Immature natural killer cell (primary cell): ENCODE measurements around the gene CHST11. TPM values are rescaled to one million over a fixed set of nuclear protein-coding genes. Genes with fewer than 3 reads are reported as not detected.
A peak's percentile ranks its signal among the peaks of the same experiment; 100 is the strongest.

Experiments
- DNase-seq, 3 donors: peaks; one replicate each; pipeline ENCODE4 v3.0.0; 2022; ENCODE audit warnings: mixed read lengths in 1 of 3
- H3K27ac Mint-ChIP-seq, 6 donors: one replicate each; pipeline ENCODE4 v1.8.0; 2020; ENCODE audit warnings: mixed read lengths in 6 of 6, mild to moderate bottlenecking in 5 of 6, inconsistent platforms in 4 of 6, moderate library complexity in 3 of 6
- H3K27me3 Mint-ChIP-seq, 3 donors: one replicate each; pipeline ENCODE4 v1.8.0; 2020 to 2021; ENCODE audit warnings: low read depth in 3 of 3, mild to moderate bottlenecking in 3 of 3, mixed read lengths in 3 of 3, moderate library complexity in 3 of 3, inconsistent platforms in 1 of 3
- H3K36me3 Mint-ChIP-seq, 3 donors: one replicate each; pipeline ENCODE4 v1.8.0; 2020; ENCODE audit warnings: mixed read lengths in 3 of 3, inconsistent platforms in 2 of 3, mild to moderate bottlenecking in 2 of 3
- H3K4me1 Mint-ChIP-seq, 2 donors: one replicate each; pipeline ENCODE4 v1.8.0; 2020; ENCODE audit warnings: inconsistent platforms in 2 of 2, mild to moderate bottlenecking in 2 of 2, mixed read lengths in 2 of 2, moderate library complexity in 1 of 2
- H3K4me3 Mint-ChIP-seq, 5 donors: one replicate each; pipeline ENCODE4 v1.8.0; 2020; ENCODE audit warnings: mild to moderate bottlenecking in 5 of 5, mixed read lengths in 5 of 5, inconsistent platforms in 3 of 5, moderate library complexity in 3 of 5
- H3K9me3 Mint-ChIP-seq, 6 donors: one replicate each; pipeline ENCODE4 v1.8.0; 2020; ENCODE audit warnings: mild to moderate bottlenecking in 6 of 6, mixed read lengths in 6 of 6, inconsistent platforms in 4 of 6, moderate library complexity in 3 of 6
- polyA plus RNA-seq, 3 donors: library from polyadenylated mRNA; unstranded; fragments of 300-500 nt; fragmentation: Illumina TruSeq; gene quantifications; one replicate each; pipeline ENCODE4 v1.2.3, GENCODE V29; 2021

The CHST11 gene
- polyA plus RNA-seq, 3 donors from 2014 or later: 42.5 to 90.1 (median 78.4) TPM

- Mint-ChIP-seq H3K36me3 (peaks cover 0 to 3% (median 0%) of the 10 kb centered on the region in 3 donors), H3K4me3 (peak overlapping the region in 3 of 5 donors; percentile 57 to 62 (median 61)), H3K27me3 (peaks cover 10 to 16% (median 10%) of the 10 kb centered on the region in 3 donors), H3K4me1 (peaks cover 93 to 99% of the 10 kb centered on the region in 2 donors), H3K9me3 (no peaks in the 10 kb centered on the region), H3K27ac (peak overlapping the region in 5 of 6 donors; percentile 32 to 85 (median 60))
- no peak for DNase-seq
Measured at GRCh38 chr12:104724992-104725585, 268.3 kb downstream of the CHST11 start.

- H3K36me3 Mint-ChIP-seq: peaks cover 0 to 3% (median 0%) of the 10 kb centered on the region in 3 donors
- no peak for DNase-seq
- peaks cover 91 to 99% of the 10 kb centered on the region in 2 donors for H3K4me1 Mint-ChIP-seq
- H3K9me3 Mint-ChIP-seq: no peaks in the 10 kb centered on the region
- H3K4me3 Mint-ChIP-seq: peak overlapping the region in 3 of 5 donors; percentile 57 to 62 (median 61)
- peak overlapping the region; percentile 23 to 85 (median 50) for H3K27ac Mint-ChIP-seq
- H3K27me3 Mint-ChIP-seq: peaks cover 7 to 12% (median 7%) of the 10 kb centered on the region in 3 donors
Measured at GRCh38 chr12:104725610-104726009, 268.9 kb downstream of the CHST11 start.

- H3K36me3 Mint-ChIP-seq: peaks cover 0 to 3% (median 0%) of the 10 kb centered on the region in 3 donors
- peaks cover 86 to 95% of the 10 kb centered on the region in 2 donors for H3K4me1 Mint-ChIP-seq
- peaks cover 0 to 7% (median 5%) of the 10 kb centered on the region in 3 donors for H3K27me3 Mint-ChIP-seq
- no peak for DNase-seq
- peak overlapping the region in 2 of 6 donors; percentile 37 to 45 for H3K27ac Mint-ChIP-seq
- H3K9me3 Mint-ChIP-seq: no peaks in the 10 kb centered on the region
- H3K4me3 Mint-ChIP-seq: no peak overlapping the region
Measured at GRCh38 chr12:104727726-104728465, 271.1 kb downstream of the CHST11 start.

GRCh38 chr12:104729091-104729490 lies 272.3 kb downstream of the CHST11 start:
- Mint-ChIP-seq H3K27me3 (peaks cover 0 to 7% (median 4%) of the 10 kb centered on the region in 3 donors), H3K4me3 (no peak overlapping the region), H3K36me3 (peaks cover 0 to 3% (median 0%) of the 10 kb centered on the region in 3 donors), H3K27ac (peak overlapping the region; percentile 44 to 85 (median 76)), H3K4me1 (peaks cover 86 to 93% of the 10 kb centered on the region in 2 donors), H3K9me3 (no peaks in the 10 kb centered on the region)
- DNase-seq: no peak

- Mint-ChIP-seq H3K4me3 (peak overlapping the region in 1 of 5 donors; percentile 7), H3K4me1 (peaks cover 85 to 91% of the 10 kb centered on the region in 2 donors), H3K27me3 (peaks cover 0 to 9% (median 4%) of the 10 kb centered on the region in 3 donors), H3K27ac (peak overlapping the region in 5 of 6 donors; percentile 74 to 85 (median 77)), H3K9me3 (no peaks in the 10 kb centered on the region), H3K36me3 (peaks cover 0 to 3% (median 0%) of the 10 kb centered on the region in 3 donors)
- no peak for DNase-seq
Measured at GRCh38 chr12:104729610-104730446, 273.1 kb downstream of the CHST11 start.

- peaks cover 85 to 91% of the 10 kb centered on the region in 2 donors for H3K4me1 Mint-ChIP-seq
Measured at GRCh38 chr12:104730763-104731162, 274.0 kb downstream of the CHST11 start.

GRCh38 chr12:104733717-104734175 lies 277.0 kb downstream of the CHST11 start:
- Mint-ChIP-seq H3K9me3 (peaks cover 0 to 1% (median 0%) of the 10 kb centered on the region in 6 donors), H3K4me1 (peaks cover 91 to 92% of the 10 kb centered on the region in 2 donors), H3K36me3 (no peaks in the 10 kb centered on the region), H3K27ac (peak overlapping the region in 2 of 6 donors; percentile 4 to 49), H3K4me3 (no peak overlapping the region), H3K27me3 (peaks cover 4 to 11% (median 5%) of the 10 kb centered on the region in 3 donors)
- peak in 1 of 3 donors; percentile 22 for DNase-seq

More at GRCh38 chr12:104730763-104731162, 274.0 kb downstream of the CHST11 start:
- H3K27me3 Mint-ChIP-seq: peaks cover 0 to 11% (median 4%) of the 10 kb centered on the region in 3 donors
- peaks cover 0 to 2% (median 0%) of the 10 kb centered on the region in 3 donors for H3K36me3 Mint-ChIP-seq
- peak overlapping the region in 2 of 6 donors; percentile 57 to 78 for H3K27ac Mint-ChIP-seq
- no peak overlapping the region for H3K4me3 Mint-ChIP-seq
- DNase-seq: no peak
- H3K9me3 Mint-ChIP-seq: no peaks in the 10 kb centered on the region

GRCh38 chr12:104734541-104735095 lies 277.9 kb downstream of the CHST11 start:
- H3K27ac Mint-ChIP-seq: peak overlapping the region; percentile 29 to 79 (median 64)
- peaks cover 91 to 92% of the 10 kb centered on the region in 2 donors for H3K4me1 Mint-ChIP-seq
- DNase-seq: no peak
- H3K4me3 Mint-ChIP-seq: peak overlapping the region in 1 of 5 donors; percentile 19
- H3K36me3 Mint-ChIP-seq: no peaks in the 10 kb centered on the region
- H3K27me3 Mint-ChIP-seq: peaks cover 6 to 14% (median 11%) of the 10 kb centered on the region in 3 donors
- peaks cover 0 to 1% (median 0%) of the 10 kb centered on the region in 6 donors for H3K9me3 Mint-ChIP-seq

- peaks cover 6 to 13% (median 10%) of the 10 kb centered on the region in 3 donors for H3K27me3 Mint-ChIP-seq
- H3K27ac Mint-ChIP-seq: peak overlapping the region; percentile 54 to 79 (median 68)
- no peak overlapping the region for H3K4me3 Mint-ChIP-seq
- H3K36me3 Mint-ChIP-seq: no peaks in the 10 kb centered on the region
- no peak for DNase-seq
- H3K4me1 Mint-ChIP-seq: peaks cover 92 to 94% of the 10 kb centered on the region in 2 donors
- H3K9me3 Mint-ChIP-seq: peaks cover 0 to 1% (median 0%) of the 10 kb centered on the region in 6 donors
Measured at GRCh38 chr12:104735801-104736200, 279.1 kb downstream of the CHST11 start.

- Mint-ChIP-seq H3K9me3 (peaks cover 0 to 1% (median 0%) of the 10 kb centered on the region in 6 donors), H3K27ac (peak overlapping the region; percentile 54 to 90 (median 68)), H3K36me3 (no peaks in the 10 kb centered on the region), H3K4me3 (no peak overlapping the region), H3K27me3 (peaks cover 2 to 16% (median 7%) of the 10 kb centered on the region in 3 donors), H3K4me1 (peaks cover 92 to 95% of the 10 kb centered on the region in 2 donors)
- DNase-seq: no peak
Measured at GRCh38 chr12:104736307-104736706, 279.6 kb downstream of the CHST11 start.

GRCh38 chr12:104737113-104737512 lies 280.4 kb downstream of the CHST11 start:
- no peak for DNase-seq
- no peak overlapping the region for H3K4me3 Mint-ChIP-seq
- no peaks in the 10 kb centered on the region for H3K36me3 Mint-ChIP-seq
- peaks cover 2 to 18% (median 7%) of the 10 kb centered on the region in 3 donors for H3K27me3 Mint-ChIP-seq
- peaks cover 95 to 97% of the 10 kb centered on the region in 2 donors for H3K4me1 Mint-ChIP-seq
- H3K9me3 Mint-ChIP-seq: peaks cover 0 to 1% (median 0%) of the 10 kb centered on the region in 6 donors
- H3K27ac Mint-ChIP-seq: peak overlapping the region; percentile 54 to 90 (median 78)

GRCh38 chr12:104737791-104738301 lies 281.1 kb downstream of the CHST11 start:
- no peaks in the 10 kb centered on the region for H3K36me3 Mint-ChIP-seq
- H3K9me3 Mint-ChIP-seq: peaks cover 0 to 1% (median 0%) of the 10 kb centered on the region in 6 donors
- DNase-seq: no peak
- peak overlapping the region in 1 of 5 donors; percentile 82 for H3K4me3 Mint-ChIP-seq
- H3K4me1 Mint-ChIP-seq: peaks cover 96 to 98% of the 10 kb centered on the region in 2 donors
- H3K27ac Mint-ChIP-seq: peak overlapping the region; percentile 77 to 90 (median 85)
- H3K27me3 Mint-ChIP-seq: peaks cover 3 to 20% (median 10%) of the 10 kb centered on the region in 3 donors
